ENCODE data around the gene ARL15. TPM values are rescaled to one million over a fixed set of nuclear protein-coding genes. Genes with fewer than 3 reads are reported as not detected.
A peak's percentile ranks its signal among the peaks of the same experiment; 100 is the strongest.

Gene ARL15
- total and polyA plus RNA-seq, 9 of the 15 experiments (the other 6 are each of a cell fraction or from before 2014, with no cell fraction given): 18.5 to 80.4 (median 57.0) TPM

GRCh38 chr5:54304040-54304439 lies 6.3 kb downstream of the ARL15 start:
- ChIA-PET POLR2A (interaction anchor here (0.7 to 1.6 kb wide), 2 partner anchors 13 to 27 kb away, joined by 3 read pairs; no protein-coding TSS in a partner anchor), CTCF (ENCODE audit: low intra/inter-chr PET ratio) (no interaction called here)
- H3K9me3 ChIP-seq (replicated peaks; ENCODE audit: control insufficient read depth, insufficient read depth, low read depth, low read length): no peaks in the 10 kb centered on the region
- H3K4me2 ChIP-seq (ENCODE audit: insufficient read depth, low read length): peak overlapping the region; percentile 36
- peak overlapping the region; percentile 15; the same call in 1 of the 3 replicates for H3K27ac ChIP-seq (ENCODE audit: extremely low read depth, low read depth, low read length)
- H3K9me1 ChIP-seq (ENCODE audit: control insufficient read depth, insufficient read depth, low read length): peaks cover 3% of the 10 kb centered on the region
- in situ Hi-C loops (cut with MboI): loop anchor here (10.0 kb wide), 1 partner anchor 149 kb away; no protein-coding TSS in a partner anchor
- WGBS (ENCODE audit: insufficient coverage, low coverage, missing lambda C conversion rate): 68% methylated on average over 2 of the region's 2 CpGs
- BruUV-seq (replicated peaks): no TSS peak
- DNase-seq (ENCODE audit: extremely low read depth in 1 of 4, low spot score in 3 of 4) (no peak), ATAC-seq (peak; percentile 8; the same call in 2 of the 3 replicates), FAIRE-seq (peak; percentile 26)
- no peak overlapping the region for H2AFZ ChIP-seq (ENCODE audit: low read depth, low read length)
- H3K27me3 ChIP-seq (ENCODE audit: control insufficient read depth in 2 of 2, insufficient read depth in 2 of 2, low read length in 2 of 2): no peaks in the 10 kb centered on the region
- peaks cover 100% of the 10 kb centered on the region for H3K79me2 ChIP-seq (ENCODE audit: control insufficient read depth, insufficient read depth, low read length)
- TF ChIP-seq ZFP36 (IDR thresholded peaks at IDR 0.05; ENCODE audit: low read depth, low read length, partially characterized antibody) (peak; percentile 39), PKNOX1 (IDR thresholded peaks at IDR 0.05) (no peak)
- peaks cover 4 to 32% of the 10 kb centered on the region in 2 experiments; a peak in 3 of 5 replicates for H3K4me1 ChIP-seq (replicated peaks in 1 of 2; ENCODE audit: control insufficient read depth in 2 of 2, insufficient read depth in 2 of 2, low read length in 2 of 2)
- H3K36me3 ChIP-seq (ENCODE audit: control insufficient read depth, insufficient read depth, low read length): peaks cover 4% of the 10 kb centered on the region; the same call in 2 of the 3 replicates
- H3K9ac ChIP-seq (ENCODE audit: insufficient read depth in 1 of 2, low read depth in 2 of 2, low read length in 2 of 2): 0 out of 4 replicates have a peak overlapping the region, but pooled peaks of 1 of the 2 experiments have one; percentile 10
- H4K20me1 ChIP-seq (replicated peaks; ENCODE audit: control insufficient read depth, insufficient read depth, low read length): peaks cover 16% of the 10 kb centered on the region; the same call in 1 of the 2 replicates
- H3K4me3 ChIP-seq: no peak overlapping the region
- intact Hi-C loops (cut with micrococcal nuclease): no loop called here

- ChIA-PET CTCF (ENCODE audit: low intra/inter-chr PET ratio) (no interaction called here), POLR2A (interaction anchor here (0.9 to 1.7 kb wide), 5 partner anchors 9 to 35 kb away, joined by 3 to 16 read pairs (median 3); partner anchors contain the start of gene ARL15)
- FAIRE-seq: no peak
- no peak for DNase-seq (ENCODE audit: extremely low read depth in 1 of 4, low spot score in 3 of 4)
- Histone ChIP-seq H3K27ac (ENCODE audit: extremely low read depth, low read depth, low read length) (no peak overlapping the region), H2AFZ (ENCODE audit: low read depth, low read length) (no peak overlapping the region), H3K36me3 (ENCODE audit: control insufficient read depth, insufficient read depth, low read length) (peaks cover 4% of the 10 kb centered on the region; the same call in 2 of the 3 replicates), H3K27me3 (ENCODE audit: control insufficient read depth in 2 of 2, insufficient read depth in 2 of 2, low read length in 2 of 2) (no peaks in the 10 kb centered on the region), H3K4me2 (ENCODE audit: insufficient read depth, low read length) (no peak overlapping the region; the same call in 1 of the 2 replicates), H3K9me3 (replicated peaks; ENCODE audit: control insufficient read depth, insufficient read depth, low read depth, low read length) (no peaks in the 10 kb centered on the region), H3K4me1 (replicated peaks in 1 of 2; ENCODE audit: control insufficient read depth in 2 of 2, insufficient read depth in 2 of 2, low read length in 2 of 2) (peaks cover 8 to 28% of the 10 kb centered on the region in 2 experiments), H3K9me1 (ENCODE audit: control insufficient read depth, insufficient read depth, low read length) (peaks cover 3% of the 10 kb centered on the region), H3K4me3 (no peak overlapping the region), H3K9ac (ENCODE audit: insufficient read depth in 1 of 2, low read depth in 2 of 2, low read length in 2 of 2) (no peak overlapping the region), H3K79me2 (ENCODE audit: control insufficient read depth, insufficient read depth, low read length) (peaks cover 98% of the 10 kb centered on the region), H4K20me1 (replicated peaks; ENCODE audit: control insufficient read depth, insufficient read depth, low read length) (peaks cover 24% of the 10 kb centered on the region; the same call in 1 of the 2 replicates)
- intact Hi-C loops (cut with micrococcal nuclease): no loop called here
- ATAC-seq: peak; percentile 66
- 62% methylated on average over 5 of the region's 5 CpGs for WGBS (ENCODE audit: insufficient coverage, low coverage, missing lambda C conversion rate)
- no TSS peak for BruUV-seq (replicated peaks)
- in situ Hi-C loops (cut with MboI): loop anchor here (10.0 kb wide), 1 partner anchor 147 kb away; no protein-coding TSS in a partner anchor
- no peak for TF ChIP-seq ZNF717 (CRISPR knock-in tag; IDR thresholded peaks at IDR 0.05)
- no peak for TF ChIP-seq STAG1 (CRISPR knock-in tag; IDR thresholded peaks at IDR 0.05; ENCODE audit: borderline replicate concordance)
- no peak for TF ChIP-seq CHD4 (IDR thresholded peaks at IDR 0.05; ENCODE audit: insufficient read depth, insufficient replicate concordance, low read depth, low read length, poor library complexity, severe bottlenecking)
- TF ChIP-seq ZNF583 (CRISPR knock-in tag; IDR thresholded peaks at IDR 0.05): no peak
- TF ChIP-seq ZNF23 (CRISPR knock-in tag; IDR thresholded peaks at IDR 0.05): no peak
- no peak for TF ChIP-seq ZNF274 (IDR thresholded peaks at IDR 0.05; ENCODE audit: borderline replicate concordance, low read depth, low read length)
- peak; percentile 79 for TF ChIP-seq SMAD4 (CRISPR knock-in tag; conservative IDR thresholded peaks at IDR 0.05)
- TF ChIP-seq HDAC8 (tag; IDR thresholded peaks at IDR 0.05): no peak
- no peak for TF ChIP-seq POLR2H (tag; IDR thresholded peaks at IDR 0.05; ENCODE audit: low read depth)
- TF ChIP-seq MAFG (tag; conservative IDR thresholded peaks at IDR 0.05): no peak
- peak; percentile 43; the same call in 1 of the 2 replicates for TF ChIP-seq SOX6 (IDR thresholded peaks at IDR 0.05)
- TF ChIP-seq NCOA2 (IDR thresholded peaks at IDR 0.05; ENCODE audit: partially characterized antibody in 2 of 2): no peak
- no peak for TF ChIP-seq LARP7 (IDR thresholded peaks at IDR 0.05)
- no peak for TF ChIP-seq ZKSCAN1 (IDR thresholded peaks at IDR 0.05; ENCODE audit: low read depth, low read length)
Observed at GRCh38 chr5:54302267-54302687, 8.1 kb downstream of the ARL15 start.

Measured in K562 (cell line).